BJ (cell line): ENCODE results near the gene STEAP4. TPM values are rescaled to one million over a fixed set of nuclear protein-coding genes. Genes with fewer than 3 reads are reported as not detected.

ENCODE experiments used
- CTCF ChIA-PET: fragments of 350-600 bp; formaldehyde crosslinking; extraction: SDS; loops from one replicate; lab custom pipeline; 2021; ENCODE audit warnings: antibody characterized with exemption, inconsistent platforms; lab: Yijun Ruan, JAX
- POLR2A ChIA-PET: fragments of 300-600 bp; sonication (Branson Sonifier 250); formaldehyde crosslinking; extraction: SDS; loops from one replicate; lab custom pipeline; 2021; ENCODE audit warnings: antibody characterized with exemption; lab: Charles Lee
- DNase-seq: peaks from one replicate; pipeline ENCODE4 v3.0.0-alpha.2; 2011; ENCODE audit warnings: low read depth
- H3K27me3 ChIP-seq: 2 replicates; pipeline ENCODE4 v1.6.0; 2011; ENCODE audit warnings: low read length; ENCODE audit not compliant: control insufficient read depth, insufficient read depth
- H3K36me3 ChIP-seq: 2 replicates; pipeline ENCODE4 v1.5.1; 2011; ENCODE audit warnings: low read length; ENCODE audit not compliant: control insufficient read depth, insufficient read depth
- H3K4me3 ChIP-seq: 2 replicates; pipeline ENCODE4 v1.5.1; 2011; ENCODE audit warnings: low read depth, mild to moderate bottlenecking, control low read depth, low read length
- polyA plus RNA-seq: library from polyadenylated mRNA; depleted of rRNA; stranded (reverse); fragments of >200 nt; gene quantifications from 2 replicates; pipeline ENCODE4 v1.2.3, GENCODE V29; 2011
- TF ChIP-seq, protein P1 (sequence below): IDR thresholded peaks from 2 replicates; pipeline ENCODE4 v1.5.1; 2011; ENCODE audit warnings: low read depth, mild to moderate bottlenecking, control low read depth, inconsistent platforms, low read length, moderate library complexity; ENCODE audit not compliant: insufficient read depth

The STEAP4 gene
- polyA plus RNA-seq, 1 experiment: not detected

DNA sequence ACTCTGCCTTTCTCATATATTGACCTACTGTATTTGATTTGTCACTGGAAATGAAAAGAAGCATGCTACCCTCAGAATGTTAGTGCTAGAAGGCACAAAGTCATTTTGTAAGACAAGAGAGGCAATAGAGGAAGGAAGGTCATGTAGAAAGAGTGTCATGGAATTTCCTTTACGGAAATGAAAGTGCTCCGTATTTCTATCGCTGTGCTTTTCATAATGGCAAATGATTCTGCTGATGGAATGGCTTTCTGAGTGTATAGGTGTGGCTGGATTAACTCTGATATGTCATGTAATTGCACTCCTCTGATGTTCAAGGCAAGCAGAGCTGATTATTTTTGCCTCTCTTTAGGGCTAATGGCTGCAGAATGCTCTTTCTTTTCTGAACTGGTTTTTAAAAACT, 15.5 kb upstream of the STEAP4 start:
- no peak for DNase-seq
- no peaks in the 10 kb centered on the region for H3K27me3 ChIP-seq
- H3K4me3 ChIP-seq: no peak overlapping the region
- CTCF ChIA-PET: no interaction called here
- TF ChIP-seq, protein P1, sequence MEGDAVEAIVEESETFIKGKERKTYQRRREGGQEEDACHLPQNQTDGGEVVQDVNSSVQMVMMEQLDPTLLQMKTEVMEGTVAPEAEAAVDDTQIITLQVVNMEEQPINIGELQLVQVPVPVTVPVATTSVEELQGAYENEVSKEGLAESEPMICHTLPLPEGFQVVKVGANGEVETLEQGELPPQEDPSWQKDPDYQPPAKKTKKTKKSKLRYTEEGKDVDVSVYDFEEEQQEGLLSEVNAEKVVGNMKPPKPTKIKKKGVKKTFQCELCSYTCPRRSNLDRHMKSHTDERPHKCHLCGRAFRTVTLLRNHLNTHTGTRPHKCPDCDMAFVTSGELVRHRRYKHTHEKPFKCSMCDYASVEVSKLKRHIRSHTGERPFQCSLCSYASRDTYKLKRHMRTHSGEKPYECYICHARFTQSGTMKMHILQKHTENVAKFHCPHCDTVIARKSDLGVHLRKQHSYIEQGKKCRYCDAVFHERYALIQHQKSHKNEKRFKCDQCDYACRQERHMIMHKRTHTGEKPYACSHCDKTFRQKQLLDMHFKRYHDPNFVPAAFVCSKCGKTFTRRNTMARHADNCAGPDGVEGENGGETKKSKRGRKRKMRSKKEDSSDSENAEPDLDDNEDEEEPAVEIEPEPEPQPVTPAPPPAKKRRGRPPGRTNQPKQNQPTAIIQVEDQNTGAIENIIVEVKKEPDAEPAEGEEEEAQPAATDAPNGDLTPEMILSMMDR: no peak
- no peaks in the 10 kb centered on the region for H3K36me3 ChIP-seq
- POLR2A ChIA-PET: no interaction called here

DNA sequence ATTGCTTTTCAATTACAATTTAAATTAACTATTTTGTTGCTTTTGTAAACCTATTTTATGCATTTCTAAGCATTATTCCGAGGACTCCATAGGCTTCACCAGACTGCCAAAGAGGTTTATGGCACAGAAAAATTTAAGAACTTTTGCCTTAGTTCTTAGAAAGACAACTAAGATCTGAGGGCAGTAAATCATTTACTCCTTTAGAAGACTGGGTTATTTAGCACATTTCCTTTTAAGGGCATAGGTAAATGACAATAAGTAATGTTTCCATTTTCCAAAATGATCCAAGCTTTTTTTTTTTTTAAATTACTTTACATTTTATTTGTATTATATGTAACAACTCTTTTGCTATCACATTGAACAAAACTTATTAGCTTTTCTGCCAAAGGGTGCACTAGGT, 15.0 kb upstream of the STEAP4 start:
- CTCF ChIA-PET: interaction anchor here (0.6 kb wide), 1 partner anchor 494 kb away, joined by 3 read pairs; no protein-coding TSS in a partner anchor
- POLR2A ChIA-PET: no interaction called here
- DNase-seq: no peak
- Histone ChIP-seq H3K27me3 (no peaks in the 10 kb centered on the region), H3K4me3 (no peak overlapping the region), H3K36me3 (no peaks in the 10 kb centered on the region)
- TF ChIP-seq, protein P1: no peak

DNA sequence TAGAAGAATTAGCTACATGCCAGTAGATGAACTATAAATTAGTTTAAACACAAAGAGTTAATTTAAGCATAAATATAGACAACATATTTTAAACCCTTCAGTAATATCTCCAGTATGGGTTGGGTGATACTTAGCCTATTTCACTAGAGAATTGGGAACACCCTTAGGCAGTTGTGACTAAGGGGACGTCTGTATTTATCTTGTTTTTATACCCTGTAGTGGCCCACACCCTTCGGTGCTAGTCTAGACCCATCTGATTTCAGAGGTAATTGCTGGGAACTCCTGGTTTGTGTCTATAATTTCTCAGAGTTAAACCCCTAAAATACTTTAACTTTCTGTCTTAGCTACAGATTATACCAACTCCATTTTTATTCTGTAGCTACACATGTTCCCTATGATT, 11.5 kb upstream of the STEAP4 start:
- no peaks in the 10 kb centered on the region for H3K36me3 ChIP-seq
- TF ChIP-seq, protein P1: no peak
- ChIA-PET POLR2A (no interaction called here), CTCF (no interaction called here)
- H3K27me3 ChIP-seq: no peaks in the 10 kb centered on the region
- H3K4me3 ChIP-seq: no peak overlapping the region
- DNase-seq: no peak

DNA sequence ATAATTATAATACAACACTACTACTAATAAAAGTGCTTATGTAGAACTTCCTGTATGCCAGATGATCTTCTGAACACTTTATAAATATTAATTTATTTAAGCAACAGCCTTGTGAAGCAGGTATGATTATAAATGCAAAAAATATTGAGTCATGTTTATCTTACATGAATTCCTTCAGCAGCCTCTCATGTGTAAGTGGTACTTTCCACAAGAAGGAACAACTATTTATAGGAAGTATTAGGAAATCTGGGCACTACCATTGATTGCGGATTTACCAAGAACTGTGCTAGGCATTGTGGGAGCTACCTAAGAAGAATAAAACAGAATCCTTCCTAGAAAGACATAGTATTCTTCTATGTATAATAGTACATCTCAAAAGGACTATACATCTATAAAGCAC, 10.7 kb upstream of the STEAP4 start:
- H3K36me3 ChIP-seq: no peaks in the 10 kb centered on the region
- H3K4me3 ChIP-seq: no peak overlapping the region
- ChIA-PET POLR2A (no interaction called here), CTCF (no interaction called here)
- TF ChIP-seq, protein P1: no peak
- DNase-seq: no peak
- no peaks in the 10 kb centered on the region for H3K27me3 ChIP-seq

DNA sequence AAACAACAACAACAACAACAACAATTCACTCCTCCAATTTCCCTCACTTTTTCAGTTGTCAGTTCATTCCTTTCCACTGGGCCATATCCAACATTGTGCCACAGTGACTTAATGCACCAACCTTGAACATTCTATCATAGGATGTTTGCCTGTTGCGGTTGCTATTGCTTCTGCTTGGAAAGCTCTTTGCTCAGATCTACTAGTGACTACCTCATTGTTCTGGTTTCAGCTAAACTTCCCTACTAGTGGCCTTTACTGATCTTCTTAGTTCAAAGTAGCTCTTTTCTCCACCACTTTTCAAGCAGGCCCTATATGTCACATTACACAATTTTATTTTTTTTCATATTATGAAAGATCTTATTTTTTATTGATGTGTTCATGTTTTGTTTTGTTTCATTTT, 9.8 kb upstream of the STEAP4 start:
- H3K36me3 ChIP-seq: no peaks in the 10 kb centered on the region
- ChIA-PET CTCF (no interaction called here), POLR2A (no interaction called here)
- H3K4me3 ChIP-seq: no peak overlapping the region
- no peak for DNase-seq
- TF ChIP-seq, protein P1: no peak
- no peaks in the 10 kb centered on the region for H3K27me3 ChIP-seq
